H9 (cell line): ENCODE measurements around the gene ZNF609. TPM values are rescaled to one million over a fixed set of nuclear protein-coding genes. Genes with fewer than 3 reads are reported as not detected.

Experiments used
- DNase-seq: peaks from one replicate; pipeline ENCODE4 v3.0.0-alpha.2; 2017
- H2AFZ ChIP-seq: one replicate; pipeline ENCODE4 v1.6.1; 2013; ENCODE audit warnings: mild to moderate bottlenecking, low read length, control low read depth, moderate library complexity
- H2AK5ac ChIP-seq: 2 replicates; pipeline ENCODE4 v1.6.1; 2013; ENCODE audit warnings: low read length, control low read depth, mixed read lengths; ENCODE audit not compliant: insufficient read length
- H2BK120ac ChIP-seq: one replicate; pipeline ENCODE4 v1.6.1; 2013; ENCODE audit warnings: low read depth, mild to moderate bottlenecking, low read length, control low read depth, inconsistent platforms; ENCODE audit not compliant: poor library complexity, severe bottlenecking
- H2BK12ac ChIP-seq: 2 replicates; pipeline ENCODE4 v1.6.1; 2013; ENCODE audit warnings: low read length, control low read depth, mixed read lengths, low read depth; ENCODE audit not compliant: insufficient read length
- H2BK15ac ChIP-seq: 2 replicates; pipeline ENCODE4 v1.6.1; 2013; ENCODE audit warnings: low read depth, low read length, control low read depth
- H2BK20ac ChIP-seq: one replicate; pipeline ENCODE4 v1.6.1; 2013; ENCODE audit warnings: low read depth, mild to moderate bottlenecking, low read length, control low read depth, inconsistent platforms; ENCODE audit not compliant: poor library complexity, severe bottlenecking
- H2BK5ac ChIP-seq: 2 replicates; pipeline ENCODE4 v1.6.1; 2013; ENCODE audit warnings: low read length, control low read depth, mixed read lengths; ENCODE audit not compliant: insufficient read length
- H3K14ac ChIP-seq: 2 replicates; pipeline ENCODE4 v1.6.1; 2013; ENCODE audit warnings: low read length, control low read depth; ENCODE audit not compliant: insufficient read depth
- H3K18ac ChIP-seq: 2 replicates; pipeline ENCODE4 v1.6.1; 2013; ENCODE audit warnings: low read depth, mild to moderate bottlenecking, mixed read lengths, low read length, control low read depth; ENCODE audit not compliant: insufficient read length
- H3K23ac ChIP-seq: 2 replicates; pipeline ENCODE4 v1.6.1; 2013; ENCODE audit warnings: low read length, control low read depth, mixed read lengths, low read depth; ENCODE audit not compliant: insufficient read length
- H3K23me2 ChIP-seq: 2 replicates; pipeline ENCODE4 v1.6.1; 2013; ENCODE audit warnings: low read depth, mild to moderate bottlenecking, mixed read lengths, low read length, control low read depth; ENCODE audit not compliant: insufficient read length, poor library complexity, severe bottlenecking
- H3K27ac ChIP-seq: 2 replicates; pipeline ENCODE4 v1.5.1; 2013; ENCODE audit warnings: low read length, control low read depth, mixed read lengths, low read depth; ENCODE audit not compliant: insufficient read length
- H3K27me3 ChIP-seq: 2 replicates; pipeline ENCODE4 v1.6.1; 2013; ENCODE audit warnings: low read length, control low read depth, inconsistent platforms; ENCODE audit not compliant: insufficient read depth
- H3K4ac ChIP-seq: 2 replicates; pipeline ENCODE4 v1.6.1; 2013; ENCODE audit warnings: low read depth, mild to moderate bottlenecking, control low read depth, inconsistent platforms, low read length, moderate library complexity
- H3K4me1 ChIP-seq: 2 replicates; pipeline ENCODE4 v1.6.1; 2013; ENCODE audit warnings: low read length, control low read depth, inconsistent platforms; ENCODE audit not compliant: insufficient read depth
- H3K4me2 ChIP-seq: 2 replicates; pipeline ENCODE4 v1.6.1; 2013; ENCODE audit warnings: low read length, control low read depth, mixed read lengths; ENCODE audit not compliant: insufficient read length, insufficient read depth
- H3K56ac ChIP-seq: 2 replicates; pipeline ENCODE4 v1.6.1; 2013; ENCODE audit warnings: low read depth, mild to moderate bottlenecking, mixed read lengths, low read length, control low read depth; ENCODE audit not compliant: insufficient read length
- H3K79me1 ChIP-seq: 2 replicates; pipeline ENCODE4 v1.6.1; 2013; ENCODE audit warnings: low read depth, mild to moderate bottlenecking, moderate library complexity, low read length, control low read depth, inconsistent platforms; ENCODE audit not compliant: insufficient read depth, poor library complexity, severe bottlenecking
- H3K79me2 ChIP-seq: 2 replicates; pipeline ENCODE4 v1.6.1; 2013; ENCODE audit warnings: low read length, control low read depth, inconsistent platforms; ENCODE audit not compliant: insufficient read depth
- H3K9ac ChIP-seq: 2 replicates; pipeline ENCODE4 v1.6.1; 2013; ENCODE audit warnings: low read length, control low read depth, mixed read lengths; ENCODE audit not compliant: insufficient read length; ENCODE audit errors: extremely low read depth
- H3K9me3 ChIP-seq: one replicate; pipeline ENCODE4 v1.6.1; 2013; ENCODE audit warnings: low read depth, low read length, inconsistent platforms; ENCODE audit not compliant: control insufficient read depth
- H3T11ph ChIP-seq: one replicate; pipeline ENCODE4 v1.6.1; 2013; ENCODE audit warnings: mild to moderate bottlenecking, low read length, control low read depth, inconsistent platforms
- H4K20me1 ChIP-seq: one replicate; pipeline ENCODE4 v1.6.1; 2013; ENCODE audit not compliant: control insufficient read depth, insufficient read length, insufficient read depth
- H4K5ac ChIP-seq: 2 replicates; pipeline ENCODE4 v1.6.1; 2013; ENCODE audit warnings: low read depth, mild to moderate bottlenecking, mixed read lengths, low read length, control low read depth; ENCODE audit not compliant: insufficient read length
- H4K8ac ChIP-seq: replicated peaks from 2 replicates; pipeline ENCODE4 v1.6.1; 2013; ENCODE audit warnings: low read length, control low read depth, mixed read lengths, low read depth; ENCODE audit not compliant: insufficient read length
- H4K91ac ChIP-seq: 2 replicates; pipeline ENCODE4 v1.6.1; 2013; ENCODE audit warnings: low read depth, mild to moderate bottlenecking, moderate library complexity, mixed read lengths, low read length, control low read depth; ENCODE audit not compliant: insufficient read length
- H3K27ac Mint-ChIP-seq, 3 experiments: 2 replicates in 2 of 3; 3 replicates in 1 of 3; pipeline ENCODE4 v1.8.0; 2020 to 2021; ENCODE audit warnings: mixed read lengths in 3 of 3, mild to moderate bottlenecking in 1 of 3, moderate library complexity in 1 of 3
- H3K27me3 Mint-ChIP-seq: 2 replicates; pipeline ENCODE4 v1.8.0; 2021; ENCODE audit warnings: low read depth, mild to moderate bottlenecking, moderate library complexity, mixed read lengths
- H3K36me3 Mint-ChIP-seq, 3 experiments: 2 replicates in 2 of 3; 3 replicates in 1 of 3; pipeline ENCODE4 v1.8.0; 2020 to 2021; ENCODE audit warnings: low read depth in 3 of 3, mixed read lengths in 3 of 3; ENCODE audit not compliant: insufficient read depth in 1 of 3
- H3K4me1 Mint-ChIP-seq, 2 experiments: 2 replicates each; pipeline ENCODE4 v1.8.0; 2020; ENCODE audit warnings: mixed read lengths in 2 of 2
- H3K4me3 Mint-ChIP-seq, 2 experiments: 2 replicates in 1 of 2; 3 replicates in 1 of 2; pipeline ENCODE4 v1.8.0; 2020 to 2021; ENCODE audit warnings: mild to moderate bottlenecking in 2 of 2, mixed read lengths in 2 of 2, moderate library complexity in 1 of 2
- H3K9me3 Mint-ChIP-seq, 2 experiments: 2 replicates in 1 of 2; 3 replicates in 1 of 2; pipeline ENCODE4 v1.8.0; 2020; ENCODE audit warnings: mild to moderate bottlenecking in 2 of 2, mixed read lengths in 2 of 2, moderate library complexity in 1 of 2
- CTCF ChIP-seq: fragments of 200-600 bp; sonication (generic); conservative IDR thresholded peaks from 3 replicates; pipeline ENCODE4 v1.8.0; 2021; ENCODE audit warnings: antibody characterized with exemption, mild to moderate bottlenecking
- WGBS: extraction: QIAGEN DNeasy Blood & Tissue Kit; methylation state at CpG from one replicate; pipeline ENCODE4 v1.1.7; 2013; ENCODE audit warnings: missing lambda C conversion rate, low lambda C conversion rate, mixed read lengths; ENCODE audit not compliant: insufficient read length; ENCODE audit errors: extremely low coverage; 5-methylcytosine and 5-hydroxymethylcytosine counted together
- total RNA-seq: library from RNA; stranded (reverse); gene quantifications from 2 replicates; pipeline ENCODE4 v1.2.1, GENCODE V29; 2021

Gene ZNF609
- total RNA-seq, 1 experiment from 2014 or later = 45.3 TPM

GRCh38 chr15:64460724-64461720 is 644 bp downstream of the ZNF609 start:
- Histone ChIP-seq H2BK20ac (no peak overlapping the region), H3K79me2 (peaks cover 14% of the 10 kb centered on the region; the same call in 1 of the 2 replicates), H3K79me1 (peaks cover 7% of the 10 kb centered on the region), H3K18ac (peak overlapping the region; percentile 52), H4K20me1 (no peaks in the 10 kb centered on the region), H3K56ac (no peak overlapping the region), H4K91ac (no peak overlapping the region), H3K4me1 (0 out of 2 replicates have a peak, but pooled peaks cover 5% of the 10 kb centered on the region), H2BK120ac (no peak overlapping the region), H2AFZ (no peak overlapping the region), H3K9ac (peak overlapping the region; percentile 82), H3K14ac (peak overlapping the region; percentile 23; the same call in 1 of the 2 replicates), H3K9me3 (no peaks in the 10 kb centered on the region), H3K23ac (no peak overlapping the region), H3K27ac (peak overlapping the region; percentile 63), H3K4ac (no peak overlapping the region), H2AK5ac (no peak overlapping the region), H3K4me2 (peak overlapping the region; percentile 97), H4K5ac (no peak overlapping the region), H4K8ac (no peak overlapping the region), H2BK15ac (no peak overlapping the region), H2BK5ac (no peak overlapping the region), H3T11ph (no peak overlapping the region), H3K27me3 (no peaks in the 10 kb centered on the region), H3K23me2 (peaks cover 7% of the 10 kb centered on the region), H2BK12ac (no peak overlapping the region)
- H3K36me3 Mint-ChIP-seq = peaks cover 0 to 5% (median under 1%) of the 10 kb centered on the region in 3 experiments; a peak in 5 of 7 replicates
- no peaks in the 10 kb centered on the region for H3K27me3 Mint-ChIP-seq
- no CpG with 5 or more reads among the region's 56 CpGs for WGBS
- no peak for TF ChIP-seq CTCF
- H3K9me3 Mint-ChIP-seq = no peaks in the 10 kb centered on the region
- H3K27ac Mint-ChIP-seq = peak overlapping the region; percentile 93 to 97 (median 95)
- peak; percentile 46 for DNase-seq
- H3K4me1 Mint-ChIP-seq = peaks cover 46 to 57% of the 10 kb centered on the region in 2 experiments
- H3K4me3 Mint-ChIP-seq = peak overlapping the region; percentile 82 to 92
